Right lobe of liver (tissue), 6 donors: ENCODE results near the gene CTDSPL2. TPM values are rescaled to one million over a fixed set of nuclear protein-coding genes. Genes with fewer than 3 reads are reported as not detected.

Experiments
- ATAC-seq, 4 donors: fragments of 200-7000 bp; cut with Tn5 transposase; one replicate each; pipeline ENCODE4 v1.9.1; 2020; ENCODE audit warnings: mild to moderate bottlenecking in 4 of 4, moderate library complexity in 4 of 4
- DNase-seq, 3 donors: peaks; one replicate each; pipeline ENCODE4 v3.0.0-alpha.2; 2020
- H3K27ac ChIP-seq, 3 donors: fragments of 200-600 bp; one replicate each; pipeline ENCODE4 v1.8.0; 2022
- H3K27me3 ChIP-seq, 2 donors: fragments of 200-600 bp; one replicate each; pipeline ENCODE4 v1.8.0; 2022
- H3K36me3 ChIP-seq, 4 donors: fragments of 200-600 bp; sonication (generic) in 1 of 4; one replicate each; pipeline versions ENCODE4 v1.5.1 to v1.8.0; 2017 to 2022; ENCODE audit warnings: control low read depth in 1 of 4
- H3K4me1 ChIP-seq, 4 donors: fragments of 200-600 bp; sonication (generic) in 1 of 4; one replicate each; pipeline versions ENCODE4 v1.5.1 to v1.8.0; 2017 to 2022; ENCODE audit warnings: control low read depth in 1 of 4
- H3K4me3 ChIP-seq, 3 donors: fragments of 200-600 bp; one replicate each; pipeline ENCODE4 v1.8.0; 2022
- H3K9me3 ChIP-seq, 4 donors: fragments of 200-600 bp; sonication (generic) in 1 of 4; one replicate each; pipeline versions ENCODE4 v1.5.1 to v1.8.0; 2017 to 2022; ENCODE audit warnings: control low read depth in 1 of 4
- POLR2A ChIP-seq: fragments of 450-650 bp; IDR thresholded peaks from one replicate; pipeline ENCODE4 v1.6.1; 2017; ENCODE audit warnings: antibody characterized with exemption, mild to moderate bottlenecking
- WGBS: methylation state at CpG from one replicate; pipeline ENCODE4 v1.1.6; 2018; ENCODE audit warnings: low coverage, low lambda C conversion rate; ENCODE audit not compliant: insufficient coverage; ENCODE audit errors: missing lambda C conversion rate; 5-methylcytosine and 5-hydroxymethylcytosine counted together
- intact Hi-C, 2 donors: fragments of 100-400 bp; cut with DNase I; formaldehyde crosslinking; loops; one replicate each; pipeline versions ENCODE4 v1.11.2 to v1.14.1; 2022
- total RNA-seq, 6 experiments: library from RNA; depleted of rRNA in 2 of 6; stranded (reverse); fragments of >200 nt in 2 of 6; fragmentation: NEBNext Ultra II Directional in 3 of 6; extraction: Animal tissue kit (Norgen Biotek cat#: 25700) in 3 of 6; gene quantifications; one replicate each; pipeline versions ENCODE4 v1.1.0 to v1.2.4, GENCODE V29; 2016 to 2023
- TF ChIP-seq, protein P1 (sequence below), 4 donors: fragments of 200-600 bp in 3 of 4; fragments of 450-650 bp in 1 of 4; IDR thresholded peaks; one replicate each; pipeline versions ENCODE4 v1.5.1 to v1.8.0; 2016 to 2022; ENCODE audit warnings: antibody characterized with exemption in 4 of 4, mild to moderate bottlenecking in 2 of 4
- donor health status: DM: no; HTN: yes; CAD: no.
- donor health status: DM: no; HTN: no; CAD: no.
- donor health status: DM: no; HTN: no; CAD: no.
- donor health status: DM: no; HTN: yes; CAD: no.
- donor health status: DM: no; HTN: yes; CAD: no.

CTDSPL2 gene
- total RNA-seq, 6 experiments from 2014 or later: 7.6 to 26.1 (median 15.0) TPM

- peak in 1 of 4 donors; percentile 80 for ATAC-seq
- Histone ChIP-seq H3K36me3 (peaks cover 0 to 32% (median 8%) of the 10 kb centered on the region in 4 donors), H3K27ac (no peak overlapping the region), H3K4me3 (no peak overlapping the region), H3K4me1 (no peaks in the 10 kb centered on the region), H3K27me3 (no peaks in the 10 kb centered on the region), H3K9me3 (no peaks in the 10 kb centered on the region)
- no peak for TF ChIP-seq POLR2A
- TF ChIP-seq, protein P1, sequence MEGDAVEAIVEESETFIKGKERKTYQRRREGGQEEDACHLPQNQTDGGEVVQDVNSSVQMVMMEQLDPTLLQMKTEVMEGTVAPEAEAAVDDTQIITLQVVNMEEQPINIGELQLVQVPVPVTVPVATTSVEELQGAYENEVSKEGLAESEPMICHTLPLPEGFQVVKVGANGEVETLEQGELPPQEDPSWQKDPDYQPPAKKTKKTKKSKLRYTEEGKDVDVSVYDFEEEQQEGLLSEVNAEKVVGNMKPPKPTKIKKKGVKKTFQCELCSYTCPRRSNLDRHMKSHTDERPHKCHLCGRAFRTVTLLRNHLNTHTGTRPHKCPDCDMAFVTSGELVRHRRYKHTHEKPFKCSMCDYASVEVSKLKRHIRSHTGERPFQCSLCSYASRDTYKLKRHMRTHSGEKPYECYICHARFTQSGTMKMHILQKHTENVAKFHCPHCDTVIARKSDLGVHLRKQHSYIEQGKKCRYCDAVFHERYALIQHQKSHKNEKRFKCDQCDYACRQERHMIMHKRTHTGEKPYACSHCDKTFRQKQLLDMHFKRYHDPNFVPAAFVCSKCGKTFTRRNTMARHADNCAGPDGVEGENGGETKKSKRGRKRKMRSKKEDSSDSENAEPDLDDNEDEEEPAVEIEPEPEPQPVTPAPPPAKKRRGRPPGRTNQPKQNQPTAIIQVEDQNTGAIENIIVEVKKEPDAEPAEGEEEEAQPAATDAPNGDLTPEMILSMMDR (IDR thresholded peaks at IDR 0.05): no peak
- 92% methylated on average over 1 of the region's 1 CpG for WGBS
- intact Hi-C loops: no loop called here
- DNase-seq: no peak
Observed at GRCh38 chr15:44489464-44489863, 62.0 kb downstream of the CTDSPL2 start.

DNA sequence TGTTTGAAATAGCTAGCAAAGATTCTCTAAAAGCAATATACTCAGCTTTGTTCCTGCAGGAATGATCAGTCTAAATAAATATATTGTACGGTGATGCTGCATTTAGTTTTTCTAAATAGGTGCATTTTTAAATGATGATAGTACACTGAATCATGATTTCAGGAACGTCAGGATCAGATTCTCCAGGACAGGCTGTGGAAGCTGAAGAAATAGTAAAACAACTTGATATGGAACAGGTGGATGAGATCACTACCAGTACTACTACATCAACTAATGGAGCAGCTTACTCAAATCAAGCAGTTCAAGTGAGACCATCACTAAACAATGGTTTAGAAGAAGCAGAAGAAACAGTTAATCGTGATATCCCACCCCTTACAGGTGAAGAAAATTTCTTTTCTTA lies 63.2 kb downstream of the CTDSPL2 start:
- DNase-seq (no peak), ATAC-seq (no peak)
- TF ChIP-seq, protein P1 (IDR thresholded peaks at IDR 0.05): no peak
- TF ChIP-seq POLR2A: no peak
- no peaks in the 10 kb centered on the region for H3K27me3 ChIP-seq
- no peaks in the 10 kb centered on the region for H3K9me3 ChIP-seq
- 93% methylated on average over 3 of the region's 3 CpGs for WGBS
- no peak overlapping the region for H3K27ac ChIP-seq
- intact Hi-C loops: no loop called here
- H3K4me3 ChIP-seq: no peak overlapping the region
- no peaks in the 10 kb centered on the region for H3K4me1 ChIP-seq
- peaks cover 0 to 24% (median 7%) of the 10 kb centered on the region in 4 donors for H3K36me3 ChIP-seq

GRCh38 chr15:44492040-44492439 lies 64.6 kb downstream of the CTDSPL2 start:
- no peak for ATAC-seq
- intact Hi-C loops: no loop called here
- no peaks in the 10 kb centered on the region for H3K27me3 ChIP-seq
- WGBS: 91% methylated on average over 7 of the region's 7 CpGs
- H3K4me1 ChIP-seq: no peaks in the 10 kb centered on the region
- H3K27ac ChIP-seq: no peak overlapping the region
- no peak for DNase-seq
- H3K4me3 ChIP-seq: no peak overlapping the region
- H3K9me3 ChIP-seq: no peaks in the 10 kb centered on the region
- TF ChIP-seq, protein P1 (IDR thresholded peaks at IDR 0.05): no peak
- TF ChIP-seq POLR2A: no peak
- peaks cover 0 to 27% (median 6%) of the 10 kb centered on the region in 4 donors for H3K36me3 ChIP-seq

DNA sequence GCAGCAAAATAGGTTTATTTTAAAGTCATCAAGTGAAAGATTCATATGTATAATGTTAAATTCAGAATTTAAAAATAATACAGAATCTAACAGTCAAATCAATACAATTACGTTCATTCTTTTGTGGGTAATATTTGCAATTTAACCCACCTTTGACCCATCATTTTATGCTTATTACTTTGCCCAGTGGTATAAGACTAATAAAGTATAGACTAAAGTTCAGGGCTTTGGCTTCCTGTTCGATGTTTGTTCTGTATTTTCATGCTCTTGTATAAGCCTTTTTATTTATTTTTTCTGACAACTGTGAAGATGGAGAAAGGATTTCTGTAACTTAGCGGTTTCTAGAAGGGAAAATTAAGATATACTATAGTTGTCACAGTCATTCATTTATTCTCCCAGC lies 65.2 kb downstream of the CTDSPL2 start:
- Histone ChIP-seq H3K36me3 (peaks cover 0 to 26% (median 4%) of the 10 kb centered on the region in 4 donors), H3K4me1 (no peaks in the 10 kb centered on the region), H3K9me3 (no peaks in the 10 kb centered on the region), H3K4me3 (no peak overlapping the region), H3K27ac (no peak overlapping the region), H3K27me3 (no peaks in the 10 kb centered on the region)
- intact Hi-C loops: no loop called here
- 52% methylated on average over 3 of the region's 3 CpGs for WGBS
- ATAC-seq (no peak), DNase-seq (no peak)
- no peak for TF ChIP-seq POLR2A
- TF ChIP-seq, protein P1 (IDR thresholded peaks at IDR 0.05): no peak

GRCh38 chr15:44495562-44495961 lies 68.1 kb downstream of the CTDSPL2 start:
- H3K4me1 ChIP-seq: no peaks in the 10 kb centered on the region
- DNase-seq (no peak), ATAC-seq (no peak)
- 88% methylated on average over 8 of the region's 8 CpGs for WGBS
- H3K9me3 ChIP-seq: no peaks in the 10 kb centered on the region
- H3K4me3 ChIP-seq: no peak overlapping the region
- H3K27me3 ChIP-seq: no peaks in the 10 kb centered on the region
- TF ChIP-seq, protein P1 (IDR thresholded peaks at IDR 0.05): no peak
- TF ChIP-seq POLR2A: no peak
- no peak overlapping the region for H3K27ac ChIP-seq
- peaks cover 0 to 24% (median 7%) of the 10 kb centered on the region in 4 donors for H3K36me3 ChIP-seq
- intact Hi-C loops: no loop called here
